GM21528 (cell line): ENCODE measurements around the gene NOS1.

Experiments used
- ATAC-seq: cut with Tn5 transposase; IDR thresholded peaks from one replicate; pipeline ENCODE4 v1.9.1; 2021; ENCODE audit warnings: mild to moderate bottlenecking, moderate library complexity; ENCODE audit not compliant: unreplicated experiment, low FRiP score

Gene NOS1

DNA sequence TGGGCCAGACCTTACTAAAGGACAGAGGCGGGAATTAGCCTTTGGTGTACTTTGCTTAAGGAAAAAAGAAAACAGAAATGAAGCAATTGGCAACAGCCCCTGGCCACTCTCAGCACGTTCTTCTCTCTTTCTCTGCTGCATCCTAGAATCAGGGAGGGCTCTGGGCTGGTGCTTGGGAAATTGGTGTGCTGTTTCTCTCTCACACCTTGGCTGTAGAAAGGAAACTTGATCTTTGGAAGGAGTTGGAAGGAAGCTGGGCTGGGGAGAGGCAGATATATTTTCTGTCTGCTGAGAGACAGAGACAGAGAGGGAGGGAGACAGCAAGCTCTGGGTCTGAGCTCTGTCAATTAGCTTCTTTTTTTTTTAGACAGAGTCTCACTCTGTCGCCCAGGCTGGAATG lies 27.4 kb downstream of the NOS1 start:
- no peak for ATAC-seq

DNA sequence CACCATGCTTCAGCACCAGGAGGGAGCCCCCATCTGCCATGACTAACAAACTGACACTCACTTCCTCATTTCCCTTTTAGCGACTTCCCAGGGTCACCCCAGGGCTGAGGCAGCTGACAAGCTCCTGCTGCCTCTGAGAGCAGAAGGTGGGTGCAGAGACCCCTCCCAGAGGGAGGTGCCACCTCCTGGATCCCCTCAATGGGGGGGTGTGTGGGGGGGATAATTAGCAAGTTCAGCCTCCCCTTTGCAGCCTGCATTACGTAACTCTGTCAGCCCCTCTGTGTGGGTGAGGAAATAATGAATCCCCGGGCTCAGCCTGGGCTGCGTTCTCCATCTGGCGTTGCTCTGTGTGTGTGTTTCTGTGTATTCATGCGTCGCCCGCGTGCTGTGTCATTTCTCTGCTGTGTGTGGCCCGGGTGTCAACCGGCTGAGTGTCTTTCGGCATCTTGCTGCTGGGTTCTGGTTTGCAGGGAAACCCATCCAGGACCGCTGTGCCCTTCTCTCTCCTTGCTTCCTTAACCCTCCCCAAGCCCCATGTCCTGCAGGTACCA lies 28.0 kb downstream of the NOS1 start:
- ATAC-seq: no peak

DNA sequence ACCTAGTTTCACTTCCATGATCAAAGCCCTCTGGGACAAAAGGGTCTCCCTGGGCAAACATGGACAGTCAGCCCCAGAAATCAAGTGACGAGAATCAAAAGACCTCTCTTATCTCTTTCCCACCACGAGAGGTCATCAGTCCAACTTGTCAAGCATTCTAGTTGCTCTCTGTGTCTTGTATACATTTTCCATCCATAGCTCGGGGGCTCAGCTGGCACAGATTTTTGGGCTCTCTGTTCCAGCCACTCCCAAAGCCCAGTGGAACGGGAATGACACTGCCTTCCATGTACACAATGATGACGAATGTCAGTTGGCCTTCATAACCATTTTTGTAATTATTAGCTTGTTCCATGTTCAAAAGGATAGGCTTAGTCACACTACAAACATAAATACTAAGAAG lies 29.7 kb downstream of the NOS1 start:
- no peak for ATAC-seq

DNA sequence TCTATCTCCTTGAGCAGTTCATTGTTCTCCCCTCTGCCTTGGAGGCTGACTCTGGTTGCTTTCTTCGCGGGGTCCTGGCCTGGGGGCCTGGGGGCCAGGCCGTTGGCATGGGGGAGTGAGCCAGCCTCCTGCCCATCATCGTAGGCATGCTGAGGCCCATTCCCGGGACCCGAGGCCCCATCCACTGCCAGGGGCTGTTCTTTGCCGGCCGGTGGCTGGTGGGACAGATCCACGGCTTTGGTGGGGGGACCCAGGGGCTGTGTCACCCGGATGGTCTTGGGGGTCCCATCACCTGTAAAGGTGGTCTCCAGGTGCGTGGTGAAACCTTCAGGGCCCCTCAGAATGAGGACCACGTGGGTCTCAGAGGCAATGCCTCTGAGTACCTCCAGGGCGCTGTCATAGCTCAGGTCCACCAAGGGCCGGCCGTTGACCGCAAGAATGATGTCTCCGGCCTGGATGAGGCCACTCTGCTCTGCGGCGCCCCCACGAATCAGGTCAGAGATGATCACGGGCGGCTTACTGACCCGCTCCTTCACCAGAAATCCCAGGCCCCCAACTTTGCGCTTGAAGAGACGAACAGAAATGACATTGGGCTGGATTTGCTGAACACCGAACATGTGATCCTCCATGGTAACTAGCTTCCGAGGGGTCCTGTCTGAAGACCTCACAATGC lies 30.8 kb downstream of the NOS1 start:
- ATAC-seq: no peak

DNA sequence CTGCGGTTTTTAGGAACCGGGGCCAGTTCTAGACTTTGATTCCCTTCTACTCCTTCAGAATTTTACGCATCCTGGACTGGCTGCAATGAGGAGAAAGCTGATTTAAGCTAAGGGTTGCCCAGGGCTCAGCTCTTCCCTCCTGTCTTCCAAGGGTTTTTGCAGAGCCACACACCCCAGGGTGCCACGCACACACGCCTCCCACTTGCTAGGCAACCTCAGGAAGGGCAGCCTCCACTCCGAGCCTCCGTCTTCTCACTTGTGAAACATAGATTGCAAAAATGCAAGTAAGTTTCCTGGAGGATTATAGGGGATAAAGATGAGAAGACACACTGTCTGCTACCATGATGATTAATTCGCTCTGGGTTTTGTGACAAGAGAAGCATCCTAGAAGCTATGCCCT lies 31.7 kb downstream of the NOS1 start:
- no peak for ATAC-seq

DNA sequence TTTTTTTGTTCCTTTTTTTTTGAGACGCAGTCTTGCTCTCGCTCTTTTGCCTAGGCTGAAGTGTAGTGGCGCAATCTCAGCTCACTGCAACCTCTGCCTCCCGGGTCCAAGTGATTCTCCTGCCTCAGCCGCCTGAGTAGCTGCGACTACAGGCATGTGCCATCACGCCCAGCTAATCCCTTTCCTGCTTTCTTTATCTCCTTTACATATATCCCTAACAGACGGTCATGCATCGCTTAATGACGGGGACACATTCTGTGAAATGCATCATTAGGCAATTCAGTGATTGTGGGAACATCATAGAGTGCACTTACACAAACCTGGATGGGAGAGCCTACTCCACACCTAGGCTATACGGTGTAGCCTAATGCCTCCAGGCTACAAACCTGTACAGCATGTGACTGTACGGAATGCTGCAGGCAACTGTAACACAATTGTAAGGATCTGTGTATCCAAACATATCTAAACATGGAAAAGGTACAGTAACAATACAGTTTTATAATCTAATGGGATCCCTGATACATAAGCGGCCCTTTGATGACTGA lies 32.8 kb downstream of the NOS1 start:
- ATAC-seq: no peak

DNA sequence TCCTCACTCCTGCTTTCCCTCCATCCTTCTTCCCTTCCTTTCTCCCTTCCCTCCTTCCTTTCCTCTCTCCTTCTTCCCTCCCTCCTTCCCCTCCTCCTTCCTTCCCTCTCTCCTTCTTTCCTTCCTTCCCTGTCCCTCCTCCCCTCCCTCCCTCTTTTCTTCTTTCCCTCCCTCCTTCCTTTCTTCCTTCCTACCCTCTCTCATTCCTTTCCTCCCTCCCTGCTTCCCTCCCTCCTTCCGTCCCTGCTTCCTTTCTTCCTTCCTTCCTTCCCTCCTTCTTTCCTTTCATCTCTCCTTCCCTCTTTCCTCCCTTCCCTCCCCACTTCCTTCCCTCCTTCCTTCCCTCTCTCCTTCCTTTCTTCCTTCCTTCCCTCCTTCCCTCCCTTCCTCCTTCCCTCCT lies 39.0 kb downstream of the NOS1 start:
- ATAC-seq: no peak

DNA sequence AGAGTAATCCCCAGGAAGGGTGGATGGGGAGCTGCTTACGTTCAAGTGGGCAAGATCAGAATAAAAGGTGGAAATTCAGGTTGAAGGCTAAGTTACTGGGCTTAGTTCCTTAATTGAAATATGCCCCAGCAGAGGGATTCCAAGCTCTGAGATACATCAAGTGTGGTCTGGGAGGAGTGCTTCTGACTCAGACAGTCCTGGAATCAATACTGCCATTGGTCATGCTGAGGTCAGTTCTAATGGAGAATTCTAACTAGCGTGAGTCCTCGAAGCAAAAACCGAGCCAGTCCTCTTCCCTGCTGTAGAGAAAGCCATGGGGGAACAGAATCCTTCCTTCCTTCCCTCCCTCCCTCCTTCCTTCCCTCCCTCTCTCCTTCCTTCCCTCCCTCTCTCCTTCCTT lies 39.9 kb downstream of the NOS1 start:
- ATAC-seq: no peak

DNA sequence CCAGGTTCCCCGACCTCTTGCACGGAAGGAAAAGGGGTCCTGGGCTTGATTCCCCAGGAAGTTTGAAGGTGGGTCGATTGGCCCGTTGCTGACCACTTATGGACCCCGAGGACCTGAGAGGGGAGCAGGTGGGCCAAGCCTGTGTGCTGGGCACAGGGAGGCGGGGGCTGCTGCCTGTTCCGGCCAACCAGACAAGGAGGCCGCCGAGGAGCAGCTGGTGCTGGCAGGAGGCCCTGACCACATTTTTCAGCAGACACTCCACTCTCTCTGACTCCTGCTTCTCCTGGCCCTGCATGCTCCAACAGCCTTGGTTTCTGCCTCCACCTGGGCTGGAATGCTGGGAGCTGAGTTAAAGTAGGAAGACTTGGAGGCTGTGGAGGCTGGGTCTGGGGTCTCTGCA lies 42.8 kb downstream of the NOS1 start:
- ATAC-seq: no peak

DNA sequence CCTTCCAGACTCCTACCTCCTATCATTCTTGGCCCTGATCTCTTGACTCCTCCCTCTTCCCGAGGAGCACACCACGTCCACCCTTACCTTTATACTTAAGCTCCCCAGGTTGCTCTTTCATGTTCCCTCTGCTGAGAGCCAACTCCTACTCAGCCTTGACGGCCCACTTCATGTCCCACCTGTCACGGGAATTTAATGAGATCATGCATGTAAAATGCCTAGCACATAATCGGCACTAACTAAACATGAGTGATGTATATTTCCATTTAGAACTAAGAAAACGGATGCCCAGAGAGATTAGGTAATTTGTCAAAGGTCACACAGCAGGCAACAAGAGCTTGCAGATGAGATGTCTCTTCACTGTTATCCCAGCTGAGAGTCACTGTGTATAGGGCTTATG lies 45.1 kb downstream of the NOS1 start:
- ATAC-seq: no peak

DNA sequence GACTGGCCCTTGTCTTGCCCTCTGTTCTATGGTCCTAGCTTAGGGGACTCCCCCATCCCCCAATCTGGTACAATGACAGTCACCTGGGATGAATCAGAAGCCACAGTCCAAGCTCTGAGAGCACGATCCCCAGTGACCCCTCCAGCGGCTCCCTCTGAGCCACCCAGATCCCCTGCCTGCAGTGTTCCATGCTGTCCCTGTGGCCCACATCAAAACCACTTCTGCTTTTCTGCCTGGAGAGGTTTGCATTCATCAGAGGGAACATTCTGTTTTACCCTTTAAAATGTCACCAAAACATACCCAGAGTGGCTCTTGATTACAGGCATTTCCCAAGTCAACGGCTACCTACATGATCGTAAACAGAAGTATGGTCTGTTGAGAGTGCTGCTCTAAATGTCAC lies 47.5 kb downstream of the NOS1 start:
- ATAC-seq: no peak

DNA sequence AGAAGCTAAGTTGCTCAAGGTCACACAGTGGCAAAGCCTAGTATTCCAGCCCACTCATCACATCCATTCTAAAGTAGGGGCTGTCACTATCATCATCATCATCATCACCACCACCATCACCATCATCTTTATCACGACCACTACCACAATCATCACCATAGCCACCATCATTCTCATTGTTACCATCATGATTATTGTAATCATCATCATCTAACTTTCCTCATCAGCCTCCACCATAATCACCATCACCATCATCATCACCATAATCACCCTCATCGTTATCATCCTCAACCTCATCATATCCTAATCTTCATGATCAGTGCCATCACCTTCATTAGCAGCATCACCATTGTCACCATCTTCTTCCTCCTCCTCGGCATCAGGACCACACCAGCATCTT lies 48.7 kb downstream of the NOS1 start:
- ATAC-seq: no peak

DNA sequence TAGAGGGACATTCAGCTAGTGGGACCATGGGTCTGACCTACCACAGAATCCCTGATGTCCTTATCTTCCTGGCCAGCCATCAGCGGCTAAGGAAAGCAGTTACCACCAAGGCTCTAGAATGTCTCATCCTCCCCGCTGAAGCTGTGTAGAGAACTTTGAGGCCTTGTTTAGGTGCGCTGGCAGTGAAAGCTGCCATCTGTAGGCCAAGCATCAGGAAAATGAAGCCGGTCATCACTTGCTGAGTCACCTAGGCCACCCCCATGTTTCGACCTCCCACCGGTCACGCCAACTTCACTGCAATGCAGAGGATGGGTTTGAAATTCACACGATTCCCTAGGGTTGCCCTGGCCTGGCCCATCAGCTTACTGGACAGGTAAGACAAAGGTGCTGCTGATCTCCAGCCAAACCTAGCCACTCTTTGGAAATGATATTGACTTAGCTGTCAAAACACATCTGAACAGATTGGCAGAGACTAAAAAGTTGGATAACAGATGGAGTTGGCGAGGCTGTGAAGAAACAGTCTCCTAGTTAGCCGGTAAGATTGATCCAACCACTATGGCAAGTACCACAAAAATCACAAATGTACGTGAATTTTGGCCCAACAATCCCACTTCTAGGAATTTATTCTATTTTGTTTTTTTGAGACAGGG lies 52.0 kb downstream of the NOS1 start:
- ATAC-seq: no peak

DNA sequence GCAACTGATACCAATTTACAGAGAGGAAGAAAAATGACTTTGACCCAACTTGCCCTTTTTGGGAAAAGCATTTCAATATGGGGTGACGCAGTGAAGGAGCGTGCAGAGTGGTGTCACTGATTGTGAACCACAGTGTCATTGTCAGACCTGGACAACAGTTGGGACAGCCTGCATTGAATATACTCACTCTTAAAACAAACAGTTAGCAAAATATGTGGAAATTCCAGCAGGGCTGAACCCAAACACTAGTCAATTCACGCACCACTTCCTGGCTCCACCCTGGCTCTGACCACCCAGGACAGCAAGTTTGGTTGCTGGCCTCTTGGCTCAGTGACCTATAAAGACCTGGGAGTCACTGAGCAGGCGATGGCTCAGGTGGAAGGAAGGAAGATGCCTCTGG lies 61.3 kb downstream of the NOS1 start:
- no peak for ATAC-seq

DNA sequence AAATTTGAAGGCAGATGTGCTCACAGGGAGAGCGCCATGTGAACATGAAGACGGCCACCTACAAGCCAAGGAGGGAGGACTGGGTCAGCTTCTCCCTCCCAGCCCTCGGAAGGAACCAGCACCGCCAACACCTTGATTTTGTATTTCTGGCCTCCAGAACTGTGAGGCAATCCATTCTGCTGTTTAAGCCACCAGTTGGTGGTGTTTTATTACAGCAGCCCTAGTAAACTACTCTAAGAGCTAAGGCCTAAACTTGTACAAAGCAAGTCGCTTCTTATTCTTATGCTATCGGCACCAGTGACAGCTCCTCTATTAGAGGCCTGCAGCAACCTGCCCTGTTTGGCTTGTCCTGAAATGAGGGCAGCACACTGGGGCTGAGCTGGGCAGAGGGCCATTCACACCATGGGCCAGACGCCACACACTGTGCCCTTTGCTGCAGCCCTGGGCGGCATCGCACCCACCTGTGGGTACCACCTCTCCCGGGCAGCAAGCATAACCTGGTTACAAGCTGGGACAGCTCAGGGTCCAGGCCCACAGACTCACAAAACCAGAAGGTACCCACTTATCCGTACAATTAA lies 62.7 kb downstream of the NOS1 start:
- no peak for ATAC-seq

DNA sequence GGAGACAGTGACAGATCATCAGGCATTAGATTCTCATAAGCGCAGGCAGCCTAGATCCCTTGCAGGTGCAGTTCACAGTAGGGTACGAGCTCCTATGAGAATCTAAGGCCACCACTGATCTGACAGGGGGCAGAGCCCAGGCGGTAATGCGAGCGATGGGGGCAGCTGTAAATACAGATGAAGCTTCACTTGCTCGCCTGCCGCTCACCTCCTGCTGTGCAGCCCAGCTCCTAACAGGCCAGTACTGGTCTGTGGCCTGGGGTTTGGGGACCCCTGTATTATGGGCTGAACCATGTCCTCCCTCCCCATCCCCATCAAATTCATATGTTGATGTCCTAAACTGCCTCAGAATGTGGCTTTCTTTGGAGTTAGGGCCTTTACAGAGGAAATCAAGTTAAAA lies 63.2 kb downstream of the NOS1 start:
- no peak for ATAC-seq

DNA sequence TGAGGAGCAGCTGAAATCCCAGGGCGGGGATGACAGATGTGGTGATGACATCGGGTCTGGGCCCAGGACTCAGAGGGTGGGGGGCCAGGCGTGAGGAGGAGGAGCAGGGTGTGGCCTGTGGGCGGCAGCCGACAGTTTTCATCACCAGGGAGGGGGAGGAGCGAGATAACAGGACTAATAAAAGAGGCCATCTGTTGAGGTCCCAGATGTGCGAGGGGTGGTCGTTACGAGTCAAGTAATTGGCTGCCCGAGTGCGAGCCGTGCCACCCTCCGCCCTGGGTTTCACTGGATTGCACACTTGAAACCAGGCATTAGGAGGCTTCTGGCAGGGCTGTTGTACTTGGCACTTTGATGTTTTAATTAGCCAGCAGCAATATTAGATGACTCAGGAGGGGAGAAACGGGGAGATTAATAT lies 67.2 kb downstream of the NOS1 start:
- ATAC-seq: no peak

DNA sequence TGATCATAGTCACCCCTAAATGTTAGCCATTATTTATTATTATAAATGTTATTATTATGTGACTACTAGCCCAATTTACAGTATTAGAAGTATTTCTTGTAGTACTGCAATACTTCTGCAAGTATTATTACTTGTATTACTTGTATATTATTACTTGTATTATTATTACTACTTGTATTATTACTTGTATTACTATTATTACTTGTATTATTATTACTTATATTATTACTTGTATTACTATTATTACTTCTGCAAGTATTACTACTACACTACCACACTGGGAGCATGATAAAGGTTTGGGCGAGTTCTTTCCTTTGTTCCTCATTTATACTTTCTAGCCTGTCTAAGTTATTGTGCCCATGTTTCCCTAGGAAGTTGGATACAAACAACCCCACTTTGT lies 67.9 kb downstream of the NOS1 start:
- ATAC-seq: no peak

DNA sequence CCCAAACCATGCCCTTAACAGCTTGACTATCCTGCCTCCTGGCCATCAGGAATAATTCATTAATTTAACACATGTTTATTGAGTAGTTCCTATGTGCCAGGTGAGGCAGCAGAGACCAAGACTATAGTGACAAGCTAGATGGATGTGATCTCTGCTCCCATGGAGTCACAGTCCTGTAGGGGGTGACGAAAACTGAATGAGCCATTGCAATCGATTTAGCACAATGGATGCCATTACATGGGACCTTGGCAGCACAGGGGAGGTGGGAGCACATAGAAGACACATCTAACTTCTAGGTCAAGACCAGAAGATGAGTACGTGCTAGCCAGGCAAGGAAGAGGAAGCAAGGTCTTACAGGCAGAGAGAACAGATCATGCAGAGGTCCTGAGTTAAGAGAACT lies 68.7 kb downstream of the NOS1 start:
- ATAC-seq: no peak

DNA sequence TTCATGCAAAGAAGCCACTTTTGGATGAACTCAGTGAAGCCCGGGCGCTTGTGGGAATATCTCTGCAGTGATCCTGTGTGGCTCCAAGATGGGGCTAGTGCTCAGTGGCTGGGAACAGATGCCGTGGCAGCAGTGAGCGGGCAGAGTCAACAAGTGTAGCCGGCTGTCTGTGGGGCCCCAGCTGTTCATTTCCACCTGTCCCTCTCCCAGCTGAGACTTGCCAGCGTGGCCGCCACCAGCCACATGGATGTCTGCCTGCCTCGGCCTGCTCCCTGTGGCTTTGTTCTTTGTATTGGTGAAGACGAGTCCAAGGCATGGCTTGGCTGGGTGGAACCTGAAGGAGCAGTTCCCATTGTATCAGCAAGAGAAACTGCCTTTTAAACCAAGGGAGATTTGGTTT lies 77.3 kb downstream of the NOS1 start:
- ATAC-seq: no peak

DNA sequence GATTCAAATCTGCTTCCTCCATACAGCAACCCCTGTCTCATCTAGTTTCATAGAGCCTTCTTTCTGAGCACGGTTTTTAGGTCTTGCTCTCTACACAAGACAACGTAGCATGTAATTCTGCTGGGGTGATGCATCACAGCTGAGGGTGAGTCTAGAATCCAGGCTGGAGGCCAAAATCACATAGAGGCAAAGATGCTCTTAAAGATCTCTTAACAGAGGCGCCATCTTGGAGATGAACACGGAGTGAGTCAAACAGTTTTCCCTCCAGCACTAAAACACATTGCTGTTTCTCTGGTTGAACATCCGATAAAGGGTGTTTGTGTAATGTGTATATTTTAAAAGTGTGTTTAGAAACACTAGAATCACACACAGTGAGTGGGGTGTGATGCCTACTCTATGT lies 78.9 kb downstream of the NOS1 start:
- no peak for ATAC-seq
